ENCODE data around the gene RTTN. TPM values are rescaled to one million over a fixed set of nuclear protein-coding genes. Genes with fewer than 3 reads are reported as not detected.

The RTTN gene
- polyA plus RNA-seq, 1 donor (not counting 4 experiments of a cell fraction or from before 2014, with no cell fraction given), result 77.3 TPM

DNA sequence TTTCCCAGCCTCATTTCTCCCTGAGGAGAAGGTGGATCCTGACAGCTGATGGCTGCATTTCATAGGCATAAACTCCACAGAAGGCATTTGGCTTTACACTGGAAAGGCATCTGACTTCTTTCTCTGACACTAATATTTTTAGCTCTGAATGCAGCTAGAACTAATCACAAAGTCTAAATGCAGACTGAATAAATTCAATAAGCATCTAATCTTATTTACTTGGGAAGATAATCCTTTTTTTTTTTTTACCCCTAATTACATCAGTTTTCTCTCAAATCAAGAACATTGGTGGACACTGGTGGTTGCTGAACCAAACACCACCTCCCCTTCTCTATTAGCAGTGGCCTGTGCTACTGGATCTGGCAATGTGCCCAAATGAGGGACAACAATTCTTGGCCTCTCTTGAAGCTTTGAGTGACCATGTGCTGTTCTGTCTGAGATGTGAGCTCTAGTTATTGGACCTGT, 206.9 kb downstream of the RTTN start:
- no peak overlapping the region for H3K4me3 ChIP-seq (ENCODE audit: control insufficient read depth in 2 of 3, extremely low read depth in 1 of 3, insufficient read depth in 2 of 3, low read depth in 1 of 3, low read length in 3 of 3)
- dilution Hi-C loops (cut with MboI; ENCODE audit: extremely low pct_ligation_motif_present, low sequenced_read_pairs), result no loop called here
- H3K9me3 ChIP-seq (ENCODE audit: control insufficient read depth, low read depth, low read length), result no peaks in the 10 kb centered on the region

DNA sequence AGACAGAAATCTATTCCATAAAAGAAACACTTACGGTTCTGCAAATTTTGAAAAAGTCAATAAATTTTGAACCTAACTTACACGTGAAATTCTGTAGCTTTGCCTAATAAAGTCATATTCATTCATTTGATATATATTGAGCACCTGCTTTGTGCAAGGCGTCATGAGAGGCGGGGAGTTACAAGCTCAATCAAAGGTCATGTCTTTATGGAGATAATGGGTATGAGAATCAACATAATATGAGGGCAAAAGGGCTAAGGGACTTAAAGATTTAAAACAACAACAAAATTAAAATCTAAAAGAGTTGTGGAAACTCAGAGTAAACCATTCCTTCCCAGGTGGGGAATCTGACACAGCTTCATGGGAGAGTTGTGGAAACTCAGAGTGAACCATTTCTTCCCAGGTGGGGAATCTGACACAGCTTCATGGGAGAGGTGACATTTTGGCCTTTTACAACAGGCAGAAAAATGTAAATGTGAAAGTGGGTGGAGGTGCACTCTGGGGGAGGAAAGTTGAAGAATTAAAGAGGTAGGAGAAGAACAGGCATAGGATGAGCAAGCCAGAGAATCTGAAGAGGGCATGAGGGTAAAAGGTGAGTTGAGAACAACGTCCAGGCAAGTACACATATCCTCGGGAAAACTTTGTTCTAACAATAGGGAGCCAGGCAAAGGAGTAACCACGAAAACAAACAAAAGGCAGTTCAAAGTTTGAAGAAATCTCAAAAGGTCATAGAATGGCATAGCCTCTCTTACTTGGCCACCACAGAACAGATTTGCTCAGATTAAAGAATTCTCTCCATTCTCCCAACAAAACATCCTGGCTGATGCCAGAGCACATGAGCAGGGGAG, 208.3 kb downstream of the RTTN start:
- no peak overlapping the region for H3K4me2 ChIP-seq (ENCODE audit: control insufficient read depth, extremely low read depth, insufficient read depth, low read depth, low read length)
- H3K9me3 ChIP-seq (ENCODE audit: control insufficient read depth, low read depth, low read length), result no peaks in the 10 kb centered on the region
- H3K9me1 ChIP-seq (ENCODE audit: control insufficient read depth, extremely low read depth, insufficient read depth, low read length), result no peaks in the 10 kb centered on the region
- H3K27ac ChIP-seq (ENCODE audit: control insufficient read depth, insufficient read depth, low read length), result no peak overlapping the region
- no peak overlapping the region for H3K9ac ChIP-seq (ENCODE audit: control insufficient read depth, extremely low read depth, insufficient read depth, low read length)
- dilution Hi-C loops (cut with MboI; ENCODE audit: extremely low pct_ligation_motif_present, low sequenced_read_pairs), result no loop called here
- H3K4me3 ChIP-seq (ENCODE audit: control insufficient read depth in 2 of 3, extremely low read depth in 1 of 3, insufficient read depth in 2 of 3, low read depth in 1 of 3, low read length in 3 of 3), result no peak overlapping the region
- no peaks in the 10 kb centered on the region for H3K4me1 ChIP-seq (ENCODE audit: control insufficient read depth, extremely low read depth, insufficient read depth, low read length)
- H2AFZ ChIP-seq (ENCODE audit: control insufficient read depth, low read length), result no peak overlapping the region
- no peaks in the 10 kb centered on the region for H4K20me1 ChIP-seq (ENCODE audit: control insufficient read depth, extremely low read depth, insufficient read depth, low read length)
- no peaks in the 10 kb centered on the region for H3K79me2 ChIP-seq (ENCODE audit: control insufficient read depth, insufficient read depth, low read length)
- peaks cover 13 to 22% of the 10 kb centered on the region in 2 experiments for H3K36me3 ChIP-seq (ENCODE audit: control insufficient read depth in 2 of 2, extremely low read depth in 1 of 2, insufficient read depth in 2 of 2, low read length in 2 of 2)
- FAIRE-seq (no peak), DNase-seq (ENCODE audit: low read depth, low spot score) (no peak)
- no peaks in the 10 kb centered on the region for H3K27me3 ChIP-seq (ENCODE audit: control insufficient read depth, extremely low read depth, insufficient read depth, low read length)
- TF ChIP-seq CTCF (optimal IDR thresholded peaks at IDR 0.05 in 1 of 3, IDR thresholded peaks at IDR 0.05 in 1 of 3, conservative IDR thresholded peaks at IDR 0.05 in 1 of 3; ENCODE audit: extremely low read depth in 1 of 3, insufficient read depth in 2 of 3, low read length in 3 of 3) (no peak), EZH2 (IDR thresholded peaks at IDR 0.05; ENCODE audit: low read length) (no peak)

More for the DNA sequence above, 206.9 kb downstream of the RTTN start:
- Histone ChIP-seq H3K27me3 (ENCODE audit: control insufficient read depth, extremely low read depth, insufficient read depth, low read length) (no peaks in the 10 kb centered on the region), H4K20me1 (ENCODE audit: control insufficient read depth, extremely low read depth, insufficient read depth, low read length) (no peaks in the 10 kb centered on the region), H3K36me3 (ENCODE audit: control insufficient read depth in 2 of 2, extremely low read depth in 1 of 2, insufficient read depth in 2 of 2, low read length in 2 of 2) (peaks cover 10 to 25% of the 10 kb centered on the region in 2 experiments), H3K4me1 (ENCODE audit: control insufficient read depth, extremely low read depth, insufficient read depth, low read length) (no peaks in the 10 kb centered on the region), H3K9me1 (ENCODE audit: control insufficient read depth, extremely low read depth, insufficient read depth, low read length) (no peaks in the 10 kb centered on the region), H3K4me2 (ENCODE audit: control insufficient read depth, extremely low read depth, insufficient read depth, low read depth, low read length) (no peak overlapping the region), H3K27ac (ENCODE audit: control insufficient read depth, insufficient read depth, low read length) (no peak overlapping the region), H3K9ac (ENCODE audit: control insufficient read depth, extremely low read depth, insufficient read depth, low read length) (no peak overlapping the region), H2AFZ (ENCODE audit: control insufficient read depth, low read length) (no peak overlapping the region), H3K79me2 (ENCODE audit: control insufficient read depth, insufficient read depth, low read length) (no peaks in the 10 kb centered on the region)
- FAIRE-seq (no peak), DNase-seq (ENCODE audit: low read depth, low spot score) (no peak)
- TF ChIP-seq EZH2 (IDR thresholded peaks at IDR 0.05; ENCODE audit: low read length), result no peak
- no peak for TF ChIP-seq CTCF (optimal IDR thresholded peaks at IDR 0.05 in 1 of 3, IDR thresholded peaks at IDR 0.05 in 1 of 3, conservative IDR thresholded peaks at IDR 0.05 in 1 of 3; ENCODE audit: extremely low read depth in 1 of 3, insufficient read depth in 2 of 3, low read length in 3 of 3)

Measured in keratinocyte (primary cell).